ENCODE data around the gene TMEM123.
"Not testable (repeated sequence)": the region's sequence is repeated elsewhere in the genome, so short reads cannot be mapped to it uniquely, and the experiment has no call there.

DNA sequence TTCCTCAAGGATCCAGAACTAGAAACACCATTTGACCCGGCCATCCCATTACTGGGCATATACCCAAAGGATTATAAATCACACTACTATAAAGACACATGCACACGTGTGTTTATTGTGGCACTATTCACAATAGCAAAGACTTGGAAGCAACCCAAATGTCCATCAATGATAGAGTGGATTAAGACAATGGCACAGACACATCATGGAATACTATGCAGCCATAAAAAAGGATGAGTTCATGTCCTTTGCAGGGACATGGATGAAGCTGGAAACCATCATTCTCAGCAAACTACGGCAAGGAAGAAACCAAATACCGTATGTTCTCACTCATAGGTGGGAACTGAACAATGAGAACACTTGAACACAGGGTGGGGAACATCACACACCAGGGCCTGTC is 8.4 kb downstream of the TMEM123 start:
- TF ChIP-seq EZH2 (IDR thresholded peaks at IDR 0.05; ENCODE audit: borderline replicate concordance, insufficient read depth, low read depth, low read length, poor library complexity, severe bottlenecking) = not testable (repeated sequence)
- TF ChIP-seq, protein P1, sequence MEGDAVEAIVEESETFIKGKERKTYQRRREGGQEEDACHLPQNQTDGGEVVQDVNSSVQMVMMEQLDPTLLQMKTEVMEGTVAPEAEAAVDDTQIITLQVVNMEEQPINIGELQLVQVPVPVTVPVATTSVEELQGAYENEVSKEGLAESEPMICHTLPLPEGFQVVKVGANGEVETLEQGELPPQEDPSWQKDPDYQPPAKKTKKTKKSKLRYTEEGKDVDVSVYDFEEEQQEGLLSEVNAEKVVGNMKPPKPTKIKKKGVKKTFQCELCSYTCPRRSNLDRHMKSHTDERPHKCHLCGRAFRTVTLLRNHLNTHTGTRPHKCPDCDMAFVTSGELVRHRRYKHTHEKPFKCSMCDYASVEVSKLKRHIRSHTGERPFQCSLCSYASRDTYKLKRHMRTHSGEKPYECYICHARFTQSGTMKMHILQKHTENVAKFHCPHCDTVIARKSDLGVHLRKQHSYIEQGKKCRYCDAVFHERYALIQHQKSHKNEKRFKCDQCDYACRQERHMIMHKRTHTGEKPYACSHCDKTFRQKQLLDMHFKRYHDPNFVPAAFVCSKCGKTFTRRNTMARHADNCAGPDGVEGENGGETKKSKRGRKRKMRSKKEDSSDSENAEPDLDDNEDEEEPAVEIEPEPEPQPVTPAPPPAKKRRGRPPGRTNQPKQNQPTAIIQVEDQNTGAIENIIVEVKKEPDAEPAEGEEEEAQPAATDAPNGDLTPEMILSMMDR (IDR thresholded peaks at IDR 0.05) = not testable (repeated sequence)

Measured in B cell (primary cell).